GM18873 (cell line): Measurements from ENCODE around the gene ETDC.

ENCODE experiments used
- ATAC-seq: cut with Tn5 transposase; IDR thresholded peaks from one replicate; pipeline ENCODE4 v1.9.1; 2021; ENCODE audit warnings: mild to moderate bottlenecking, moderate library complexity, moderate number of reproducible peaks; ENCODE audit not compliant: unreplicated experiment, low FRiP score

The ETDC gene

DNA sequence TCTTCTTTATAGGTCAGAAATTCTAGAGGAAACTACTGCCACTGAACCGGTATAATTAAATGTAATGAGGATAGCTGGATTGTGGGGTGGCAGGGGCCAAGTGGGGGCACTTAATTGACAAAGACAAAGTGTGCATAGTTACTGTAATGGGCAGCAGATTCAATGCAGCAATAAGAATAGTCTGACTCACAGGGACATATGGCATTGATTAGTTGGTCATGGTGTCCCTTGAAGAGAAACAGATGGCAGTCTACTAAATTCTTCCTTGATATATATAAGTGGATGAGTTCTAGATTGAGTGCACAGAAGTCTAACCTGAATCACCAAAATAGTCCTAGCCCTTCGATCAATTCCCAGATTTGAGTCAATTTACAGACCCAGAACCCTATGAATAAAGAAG, 31.6 kb downstream of the ETDC start:
- ATAC-seq, result no peak

DNA sequence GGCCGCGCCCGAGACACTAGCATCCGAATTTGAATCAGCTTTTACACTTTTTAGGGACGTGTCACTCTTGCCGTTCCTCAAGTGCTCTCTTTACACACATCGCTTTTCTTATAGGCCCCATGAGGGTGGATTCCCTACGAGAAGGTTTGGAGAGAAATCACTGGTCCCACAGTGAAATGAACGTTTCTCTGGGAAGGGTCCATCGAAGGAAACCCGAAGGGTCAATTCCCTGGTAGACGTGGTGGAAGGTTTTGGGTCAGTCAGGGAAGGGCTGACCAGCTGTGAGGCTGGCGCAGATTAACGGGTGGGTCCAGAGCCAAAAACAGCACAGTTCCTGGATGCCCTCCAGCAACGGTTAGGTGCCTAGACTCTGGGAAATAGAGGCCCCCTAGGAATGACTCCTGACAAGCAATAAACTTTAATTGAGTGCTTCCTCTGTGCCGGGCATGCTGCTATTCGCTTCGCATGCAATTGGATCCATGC, 35.9 kb downstream of the ETDC start:
- no peak for ATAC-seq

DNA sequence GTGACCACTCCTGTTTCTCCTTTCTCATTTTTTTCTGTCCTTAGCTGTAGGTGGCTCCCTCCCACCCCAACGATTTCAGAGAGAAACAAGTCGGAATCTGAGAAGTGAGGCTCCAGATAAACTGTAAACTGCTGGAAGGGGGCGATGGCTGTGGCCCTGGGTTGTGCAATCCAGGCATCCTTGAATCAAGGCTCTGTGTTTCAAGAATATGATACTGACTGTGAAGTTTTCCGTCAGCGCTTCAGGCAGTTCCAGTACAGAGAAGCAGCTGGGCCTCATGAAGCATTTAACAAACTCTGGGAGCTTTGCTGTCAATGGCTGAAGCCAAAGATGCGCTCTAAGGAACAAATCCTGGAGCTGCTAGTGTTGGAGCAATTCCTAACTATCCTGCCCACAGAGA, 37.7 kb downstream of the ETDC start:
- no peak for ATAC-seq

DNA sequence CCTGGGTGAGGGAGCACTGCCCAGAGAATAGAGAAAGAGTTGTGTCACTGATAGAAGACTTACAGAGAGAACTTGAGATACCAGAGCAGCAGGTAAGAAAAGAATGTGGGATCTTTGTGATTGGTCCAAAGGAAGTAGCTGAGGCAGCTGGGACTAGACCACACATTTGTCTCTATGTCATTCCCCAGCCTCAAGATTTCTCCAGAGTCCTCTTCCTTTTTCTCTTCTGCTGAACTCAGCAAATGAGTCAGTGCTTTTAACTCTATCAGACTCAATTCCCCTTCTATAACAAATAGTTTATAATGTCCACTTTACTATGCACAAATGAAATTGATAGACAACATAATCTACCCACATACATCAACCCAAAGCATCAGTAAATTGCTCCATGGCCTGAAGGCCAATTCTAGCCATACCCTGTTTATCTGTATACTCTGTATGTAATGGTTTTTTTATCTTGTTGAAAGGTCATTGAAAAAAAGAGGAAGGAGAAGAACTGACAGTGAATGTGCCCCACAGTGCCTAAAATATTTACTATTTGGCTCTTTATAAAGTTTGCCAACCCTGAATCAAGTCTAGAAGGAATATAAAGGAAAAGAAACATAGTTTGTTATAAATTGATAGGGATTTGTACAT, 38.2 kb downstream of the ETDC start:
- no peak for ATAC-seq

DNA sequence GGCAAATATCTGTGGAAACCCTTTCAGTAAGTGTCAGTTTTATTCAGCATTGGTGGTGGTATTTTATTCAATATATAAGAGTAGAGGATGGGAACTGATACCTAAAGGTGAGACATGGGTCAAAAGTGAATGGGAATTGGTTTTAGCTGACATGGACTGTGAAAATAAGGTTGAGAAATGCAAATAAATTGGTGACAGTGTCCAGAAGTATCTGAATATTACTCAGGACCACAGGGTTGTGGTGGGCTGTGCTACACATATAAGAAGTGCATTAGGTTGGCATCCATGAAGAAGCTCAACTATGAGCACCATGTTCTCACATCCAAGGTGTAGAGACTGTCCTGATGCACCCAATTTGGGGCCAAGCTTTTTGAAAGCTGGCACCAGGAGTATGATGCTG, 45.0 kb downstream of the ETDC start:
- no peak for ATAC-seq
